ENCODE data around the gene PROX1.
"Not testable (repeated sequence)": the region's sequence is repeated elsewhere in the genome, so short reads cannot be mapped to it uniquely, and the experiment has no call there.

Gene PROX1

DNA sequence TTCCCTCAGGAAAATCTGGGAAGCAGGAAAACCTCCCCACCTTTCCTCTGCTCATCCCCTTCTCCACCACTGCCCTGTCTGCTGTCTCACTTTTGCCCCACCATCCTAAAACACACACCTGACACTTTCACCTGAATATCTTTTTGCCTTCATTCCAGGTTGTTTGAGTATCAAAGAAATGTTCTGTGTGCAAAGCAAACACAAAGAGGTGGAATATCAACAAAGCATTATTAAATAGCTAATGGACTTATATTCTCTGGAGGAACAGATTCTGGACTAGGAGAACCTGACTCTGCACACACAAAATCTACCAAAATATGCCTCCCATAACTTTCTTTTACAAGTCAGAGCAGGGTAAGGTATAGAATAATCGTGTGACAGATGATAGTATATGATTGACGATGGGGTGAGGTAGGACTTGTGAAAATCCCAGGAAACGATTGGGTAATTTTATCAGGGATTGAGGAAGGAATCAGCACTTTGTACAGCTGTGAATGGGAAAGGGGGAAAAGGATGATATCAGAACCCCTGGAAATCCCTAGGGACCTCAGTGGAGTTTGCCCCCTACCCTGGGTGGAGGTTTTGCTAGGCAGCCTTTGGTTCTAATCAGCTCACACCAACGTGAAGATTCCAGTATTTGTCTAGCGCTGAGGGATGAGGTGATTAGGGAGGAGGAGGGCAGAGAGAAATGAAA, 87.7 kb downstream of the PROX1 start:
- DNase-seq, result no peak

DNA sequence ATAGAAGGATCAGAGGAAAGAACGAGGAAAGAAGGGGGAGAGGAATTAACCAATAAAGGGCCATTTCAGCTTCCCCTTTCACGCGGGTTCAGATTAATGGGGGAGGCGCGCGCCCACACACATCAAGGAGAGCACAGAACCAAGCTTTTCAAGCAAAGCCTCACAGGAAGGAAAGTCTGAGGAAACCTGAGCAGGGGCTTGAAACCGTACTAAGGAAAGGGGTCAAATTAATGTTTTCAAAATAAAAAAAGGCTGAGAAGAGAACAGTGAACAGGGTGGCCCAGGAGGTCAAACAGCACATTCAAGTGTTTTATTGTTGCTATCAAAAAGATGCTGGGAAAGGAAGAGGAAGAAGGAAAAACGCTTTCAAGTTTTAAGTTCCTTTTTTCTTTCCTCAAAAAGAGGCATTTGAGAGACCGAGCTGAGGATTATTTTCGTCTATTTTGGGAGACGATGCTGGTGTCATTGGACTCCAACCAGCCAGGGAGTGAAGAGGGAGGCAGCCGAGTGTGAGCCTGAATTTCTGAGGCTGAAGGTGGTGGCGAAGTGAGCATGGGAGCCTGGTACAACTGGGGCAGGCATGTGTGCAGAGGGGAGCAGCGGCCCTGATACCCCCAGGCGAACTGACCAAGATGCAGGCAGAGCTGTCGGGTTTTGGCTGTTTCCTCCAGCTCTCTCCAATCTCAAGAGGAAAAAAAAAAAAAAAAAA, 88.4 kb downstream of the PROX1 start:
- DNase-seq, result no peak

DNA sequence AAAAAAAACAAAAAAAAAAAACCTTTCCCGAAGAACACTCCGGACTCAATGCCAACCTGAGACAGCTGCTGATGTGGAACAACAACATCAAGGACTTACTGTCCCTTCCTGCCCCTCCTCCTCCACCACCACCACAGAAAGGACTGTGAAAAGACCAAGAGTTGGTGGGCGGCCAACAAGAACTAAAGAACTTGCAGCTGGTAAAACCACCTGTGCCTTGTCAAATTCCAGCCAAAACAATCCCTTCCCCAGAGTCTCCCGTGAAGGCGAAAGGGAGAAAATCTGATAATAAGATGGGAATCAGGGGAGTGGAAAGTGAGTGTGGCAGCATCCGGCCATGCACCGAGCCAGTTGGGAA, 88.9 kb downstream of the PROX1 start:
- no peak for DNase-seq

DNA sequence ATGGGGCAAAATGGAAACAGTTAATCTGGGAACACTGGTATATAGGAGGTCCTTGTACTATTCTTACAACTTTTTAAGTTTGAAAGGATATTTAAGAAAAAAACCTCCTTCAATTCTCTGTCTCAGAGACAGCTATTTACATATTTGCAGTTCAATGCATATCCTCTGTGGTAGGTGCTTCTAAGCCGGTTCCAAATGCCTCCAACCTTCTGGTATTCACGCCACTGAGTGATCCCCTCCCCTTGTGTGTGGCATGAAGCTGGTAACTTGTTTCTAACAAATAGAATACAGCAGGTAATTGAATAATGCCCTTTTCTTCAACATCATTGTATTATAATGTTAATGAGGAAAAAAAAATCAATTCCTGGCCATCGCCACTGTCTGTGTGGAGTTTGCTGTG, 91.2 kb downstream of the PROX1 start:
- no peak for DNase-seq

DNA sequence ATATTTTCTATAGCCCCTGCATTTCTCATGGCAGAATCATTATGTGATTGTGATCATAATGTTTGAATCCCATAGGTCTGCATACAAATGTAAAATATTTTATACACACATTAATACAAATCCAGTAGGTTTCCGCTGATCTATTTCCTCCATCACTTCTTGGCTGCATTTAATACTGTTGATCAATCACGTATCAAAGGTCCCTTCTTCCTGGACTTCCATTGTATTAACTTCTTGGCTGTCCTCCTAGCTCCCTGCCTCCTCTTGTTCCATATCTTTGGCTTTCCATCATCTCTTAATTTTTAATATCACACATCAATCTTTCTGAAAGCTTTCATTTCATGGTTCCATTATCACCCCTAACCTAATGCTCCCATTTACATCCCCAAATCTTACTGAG, 97.6 kb downstream of the PROX1 start:
- no peak for DNase-seq

DNA sequence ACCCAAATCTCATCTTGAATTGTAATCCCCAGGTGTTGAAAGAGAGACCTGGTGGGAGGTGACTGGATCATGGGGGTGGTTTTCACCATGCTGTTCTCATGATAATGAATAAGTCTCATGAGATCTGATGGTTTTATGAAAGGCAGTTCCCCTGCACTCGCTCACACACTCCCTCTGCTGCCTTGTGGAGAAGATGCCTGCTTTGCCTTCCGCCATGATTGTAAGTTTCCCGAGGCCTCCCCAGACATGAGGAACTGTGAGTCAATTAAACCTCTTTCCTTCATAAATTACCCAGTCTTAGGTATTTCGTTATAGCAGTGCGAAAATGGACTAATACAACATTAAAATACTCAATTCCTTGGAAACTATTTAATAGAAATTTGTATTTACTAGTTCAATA, 99.2 kb downstream of the PROX1 start:
- no peak for DNase-seq

DNA sequence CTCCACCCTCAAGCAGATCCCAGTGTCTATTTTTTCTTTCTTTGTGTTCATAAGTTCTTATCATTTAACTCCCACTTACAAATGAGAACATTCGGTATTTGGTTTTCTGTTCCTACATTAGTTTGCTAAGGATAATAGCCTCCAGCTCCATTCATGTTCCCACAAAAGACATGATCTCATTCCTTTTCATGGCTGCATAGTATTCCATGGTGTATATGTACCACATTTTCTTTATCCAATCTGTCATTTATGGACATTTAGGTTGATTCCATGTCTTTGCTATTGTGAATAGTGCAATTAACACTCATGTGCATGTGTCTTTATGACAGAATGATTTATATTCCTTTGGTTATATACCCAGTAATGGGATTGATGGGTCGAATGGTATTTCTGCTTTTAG, 101.2 kb downstream of the PROX1 start:
- not testable (repeated sequence) for DNase-seq
